Kasumi-1 (cell line): Measurements from ENCODE around the gene B4GAT1.
A peak's percentile ranks its signal among the peaks of the same experiment; 100 is the strongest.
"Not testable (repeated sequence)": the region's sequence is repeated elsewhere in the genome, so short reads cannot be mapped to it uniquely, and the experiment has no call there.

ENCODE experiments used
- DNase-seq, 2 experiments: peaks; one replicate each; lab custom pipeline; 2025; lab: John Stamatoyannopoulos, UW

Gene B4GAT1

DNA sequence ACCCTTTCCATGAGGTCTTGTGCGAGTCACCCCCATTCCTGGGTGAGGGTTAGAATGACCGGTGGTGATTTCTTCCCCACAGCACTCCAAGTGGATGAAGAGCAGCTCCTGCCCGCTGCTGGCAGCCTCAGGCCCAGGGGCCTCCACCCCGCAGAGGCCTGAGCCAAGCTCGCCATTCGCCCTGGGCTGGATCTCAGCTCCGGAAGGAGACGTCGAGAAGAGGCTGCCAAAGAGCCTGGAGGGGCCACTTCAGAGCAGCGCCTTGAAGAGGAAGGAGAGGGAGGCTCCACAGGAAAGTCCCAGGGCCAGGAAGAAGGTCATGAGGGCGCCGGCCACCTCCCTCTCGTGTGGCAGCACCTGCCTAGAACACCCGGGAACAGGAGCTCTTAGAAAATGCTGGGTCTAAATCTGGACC lies 15.8 kb upstream of the B4GAT1 start:
- DNase-seq, result no peak

GRCh38 chr11:66362481-66363147 lies 15.2 kb upstream of the B4GAT1 start:
- DNase-seq, result no peak

GRCh38 chr11:66361502-66361941 lies 14.1 kb upstream of the B4GAT1 start:
- DNase-seq, result no peak

- no peak for DNase-seq
These were observed 13.1 kb upstream of the B4GAT1 start for GRCh38 chr11:66360406-66361073.

DNA sequence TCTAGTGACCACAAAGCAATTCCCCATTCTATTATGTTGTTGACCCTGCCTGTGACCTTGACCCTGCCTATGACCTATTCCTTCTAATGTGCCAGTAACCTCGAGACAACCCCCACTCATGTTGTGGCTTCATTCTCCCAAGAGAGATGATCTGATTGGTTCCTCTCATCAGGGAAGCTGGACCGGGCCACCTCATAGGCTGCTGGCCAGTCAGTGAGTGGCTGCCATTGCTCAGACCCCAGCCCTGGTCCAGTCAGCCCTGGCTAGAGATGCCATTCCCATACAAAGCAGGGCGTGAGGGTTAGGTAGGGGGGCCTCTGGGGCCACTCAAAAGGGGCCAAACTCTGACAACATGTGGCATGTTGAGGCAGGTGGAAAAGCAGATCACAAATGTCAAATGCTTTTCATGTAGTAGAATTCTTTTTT lies 12.2 kb upstream of the B4GAT1 start:
- DNase-seq, result no peak

DNA sequence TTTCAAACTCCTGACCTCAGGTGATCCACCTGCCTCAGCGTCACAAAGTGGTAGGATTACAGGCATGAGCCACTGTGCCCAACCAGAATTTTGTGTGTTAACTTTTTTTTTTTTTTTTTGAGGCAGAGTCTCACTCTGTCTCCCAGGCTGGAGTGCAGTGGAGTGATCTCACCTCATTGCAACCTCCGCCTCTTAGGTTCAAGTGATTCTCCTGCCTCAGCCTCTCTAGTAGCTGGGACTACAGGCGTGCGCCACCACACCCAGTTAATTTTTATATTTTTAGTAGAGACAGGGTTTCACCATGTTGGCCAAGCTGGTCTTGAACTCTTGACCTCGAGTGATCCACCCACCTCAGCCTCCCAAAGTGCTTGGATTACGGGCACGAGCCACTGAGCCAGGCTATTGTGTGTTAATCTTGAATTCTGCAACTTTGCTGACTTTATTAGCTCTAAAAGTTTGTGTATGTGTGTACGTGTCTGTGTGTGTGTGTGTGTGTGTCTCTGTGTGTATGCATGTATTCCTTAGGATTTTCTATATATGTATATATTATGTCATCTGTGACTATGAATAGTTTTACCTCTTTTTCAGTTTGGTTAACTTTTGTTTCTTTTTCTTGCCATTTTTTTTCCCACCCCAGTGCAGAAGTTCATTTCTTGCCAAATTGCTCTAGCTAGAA lies 3.3 kb upstream of the B4GAT1 start:
- DNase-seq, result not testable (repeated sequence)

GRCh38 chr11:66349084-66349386 lies 1.6 kb upstream of the B4GAT1 start:
- DNase-seq, result no peak

- no peak for DNase-seq
These were observed 679 bp downstream of the B4GAT1 start for GRCh38 chr11:66346476-66347424.

- DNase-seq, result no peak
These were observed 2.1 kb downstream of the B4GAT1 start for GRCh38 chr11:66345316-66345649.

GRCh38 chr11:66344550-66345315 lies 2.7 kb downstream of the B4GAT1 start, which contains the start of gene BRMS1:
Gene BRMS1 (minus strand): TSS chr11:66345104. CDS start chr11:66342234, 2,870 bp downstream.
- DNase-seq, result peak; percentile 90 to 93

GRCh38 chr11:66343176-66343575 lies 4.3 kb downstream of the B4GAT1 start:
- no peak for DNase-seq

DNA sequence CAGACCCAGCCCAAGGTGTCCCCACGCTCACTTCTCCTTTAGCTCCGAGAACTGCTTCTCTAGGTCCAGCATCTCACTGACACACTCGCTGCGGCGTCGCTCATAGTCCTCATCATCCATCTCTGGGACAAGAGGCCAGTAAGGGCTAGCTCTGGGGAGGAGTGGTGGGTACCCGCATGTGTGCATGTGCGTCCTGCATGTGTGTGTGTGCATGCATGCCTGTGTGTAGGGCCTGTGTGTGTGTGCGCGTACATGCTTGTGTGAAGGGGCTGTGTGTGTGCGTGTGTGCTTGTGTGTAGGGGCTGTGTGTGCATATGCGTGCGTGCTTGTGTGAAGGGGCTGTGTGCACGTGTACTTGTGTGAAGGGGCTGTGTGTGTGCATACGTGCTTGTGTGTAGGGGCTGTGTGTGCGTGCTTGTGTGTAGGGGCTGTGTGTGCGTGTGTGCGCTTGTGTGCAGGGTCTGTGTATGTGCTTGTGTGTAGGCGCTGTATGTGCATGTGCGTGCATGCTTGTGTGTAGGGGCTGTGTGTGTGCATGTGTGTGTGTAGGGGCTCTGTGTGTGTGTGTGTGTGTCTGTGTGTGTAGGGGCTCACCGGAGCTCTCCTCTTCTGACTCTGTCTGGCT lies 5.8 kb downstream of the B4GAT1 start:
- DNase-seq, result no peak

GRCh38 chr11:66340596-66341501 lies 6.6 kb downstream of the B4GAT1 start:
- no peak for DNase-seq

- DNase-seq, result no peak
These were observed 7.5 kb downstream of the B4GAT1 start for GRCh38 chr11:66339686-66340483.

DNA sequence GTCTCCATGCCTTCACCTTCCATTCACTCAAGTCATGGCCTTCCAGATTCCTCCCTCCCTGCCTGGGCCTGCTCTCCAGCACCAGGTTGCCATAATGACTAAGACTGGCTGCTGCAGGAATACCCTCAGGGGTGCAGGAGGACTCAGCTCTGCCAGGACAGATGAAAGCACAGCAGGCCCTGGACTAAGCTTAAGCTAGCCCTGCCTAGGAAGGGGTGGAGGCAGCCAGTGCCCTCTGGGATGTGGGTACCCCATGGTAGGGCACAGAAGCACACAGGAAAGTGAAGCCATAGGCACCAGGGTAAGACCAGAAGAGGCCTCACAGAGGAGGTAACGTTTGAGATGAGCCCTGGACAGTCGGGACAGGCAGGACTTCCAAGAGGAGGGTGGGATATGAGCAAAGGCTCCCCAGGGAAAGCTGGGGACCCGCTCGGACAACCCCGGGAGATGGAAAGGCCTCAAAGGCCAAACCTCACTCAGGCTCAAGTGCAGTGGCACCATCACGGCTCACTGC lies 8.2 kb downstream of the B4GAT1 start:
- DNase-seq, result no peak

DNA sequence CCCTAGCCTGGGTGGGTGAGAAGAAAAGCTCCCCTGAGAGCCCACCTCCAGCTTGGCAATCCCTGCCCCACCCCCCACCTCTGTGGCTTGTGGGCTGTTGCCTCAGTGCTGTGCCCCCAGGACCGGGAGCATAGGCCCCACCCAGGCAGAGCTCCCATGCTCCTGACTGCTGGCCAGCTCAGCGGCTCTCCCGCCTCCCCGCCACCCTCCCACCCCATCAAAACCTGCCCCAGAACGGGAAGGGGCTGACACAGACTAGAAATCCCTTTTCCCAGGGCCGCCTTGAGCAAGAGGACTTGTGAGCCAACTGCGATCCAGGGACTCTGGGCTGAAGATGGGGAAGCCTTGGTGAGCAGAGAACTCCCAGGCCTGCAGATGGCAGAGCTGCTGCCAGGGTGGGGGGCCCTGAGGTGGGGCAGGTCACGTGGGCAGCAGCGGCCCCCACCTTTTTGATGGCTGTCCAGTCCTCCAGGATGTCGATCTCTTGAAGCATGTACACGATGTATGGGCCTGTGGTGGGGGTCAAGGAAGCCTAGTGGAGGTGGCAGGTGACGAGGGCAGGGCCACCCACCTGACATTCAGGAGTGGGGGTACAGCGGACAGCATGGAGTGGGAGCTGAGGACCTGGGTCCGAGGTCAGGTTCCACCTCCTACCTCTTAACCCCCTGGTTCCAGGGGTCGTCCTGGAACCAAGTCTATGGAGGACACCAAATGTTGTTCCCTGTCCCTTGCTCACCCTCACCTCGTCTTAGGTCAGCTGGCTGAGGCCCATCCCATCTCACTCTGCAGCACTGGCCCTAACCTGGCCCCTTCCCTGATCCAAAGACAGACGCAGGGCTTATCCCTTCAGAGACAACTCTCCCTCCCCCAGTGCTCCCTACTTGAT lies 8.9 kb downstream of the B4GAT1 start:
- DNase-seq, result no peak

- DNase-seq, result no peak
These were observed 10.1 kb downstream of the B4GAT1 start for GRCh38 chr11:66337103-66337899.
